Stimulated activated naive B cell treated with anti-CD40 and anti-IgM and Interleukin-4, amounts not matched to agents 10 μg/mL and 1 μg/mL and 100 μg/mL, for 72 hours (primary cell): ENCODE results near the gene SPATA24.
"Not testable (repeated sequence)": the region's sequence is repeated elsewhere in the genome, so short reads cannot be mapped to it uniquely, and the experiment has no call there.

Experiments
- ATAC-seq, 2 donors: fragments of 150-1000 bp; cut with Tn5 transposase; replicated peaks; 2 replicates each; pipeline ENCODE4 v1.10.0; 2021; ENCODE audit warnings: moderate library complexity in 1 of 2
- DNase-seq: peaks from one replicate; pipeline ENCODE4 v3.0.0; 2021
- H3K27ac Mint-ChIP-seq: one replicate; pipeline ENCODE4 v1.8.0; 2022; ENCODE audit warnings: mild to moderate bottlenecking, mixed read lengths
- H3K27me3 Mint-ChIP-seq, 2 donors: one replicate each; pipeline ENCODE4 v1.8.0; 2022; ENCODE audit warnings: mixed read lengths in 2 of 2
- H3K36me3 Mint-ChIP-seq, 2 donors: one replicate each; pipeline ENCODE4 v1.8.0; 2022; ENCODE audit warnings: mixed read lengths in 2 of 2, mild to moderate bottlenecking in 1 of 2
- H3K4me1 Mint-ChIP-seq, 2 donors: one replicate each; pipeline ENCODE4 v1.8.0; 2022; ENCODE audit warnings: mixed read lengths in 2 of 2, mild to moderate bottlenecking in 1 of 2
- H3K4me3 Mint-ChIP-seq, 2 donors: one replicate each; pipeline ENCODE4 v1.8.0; 2022; ENCODE audit warnings: mild to moderate bottlenecking in 2 of 2, mixed read lengths in 2 of 2, moderate library complexity in 1 of 2
- H3K9me3 Mint-ChIP-seq, 2 donors: one replicate each; pipeline ENCODE4 v1.8.0; 2022; ENCODE audit warnings: mixed read lengths in 2 of 2, mild to moderate bottlenecking in 1 of 2

SPATA24 gene

DNA sequence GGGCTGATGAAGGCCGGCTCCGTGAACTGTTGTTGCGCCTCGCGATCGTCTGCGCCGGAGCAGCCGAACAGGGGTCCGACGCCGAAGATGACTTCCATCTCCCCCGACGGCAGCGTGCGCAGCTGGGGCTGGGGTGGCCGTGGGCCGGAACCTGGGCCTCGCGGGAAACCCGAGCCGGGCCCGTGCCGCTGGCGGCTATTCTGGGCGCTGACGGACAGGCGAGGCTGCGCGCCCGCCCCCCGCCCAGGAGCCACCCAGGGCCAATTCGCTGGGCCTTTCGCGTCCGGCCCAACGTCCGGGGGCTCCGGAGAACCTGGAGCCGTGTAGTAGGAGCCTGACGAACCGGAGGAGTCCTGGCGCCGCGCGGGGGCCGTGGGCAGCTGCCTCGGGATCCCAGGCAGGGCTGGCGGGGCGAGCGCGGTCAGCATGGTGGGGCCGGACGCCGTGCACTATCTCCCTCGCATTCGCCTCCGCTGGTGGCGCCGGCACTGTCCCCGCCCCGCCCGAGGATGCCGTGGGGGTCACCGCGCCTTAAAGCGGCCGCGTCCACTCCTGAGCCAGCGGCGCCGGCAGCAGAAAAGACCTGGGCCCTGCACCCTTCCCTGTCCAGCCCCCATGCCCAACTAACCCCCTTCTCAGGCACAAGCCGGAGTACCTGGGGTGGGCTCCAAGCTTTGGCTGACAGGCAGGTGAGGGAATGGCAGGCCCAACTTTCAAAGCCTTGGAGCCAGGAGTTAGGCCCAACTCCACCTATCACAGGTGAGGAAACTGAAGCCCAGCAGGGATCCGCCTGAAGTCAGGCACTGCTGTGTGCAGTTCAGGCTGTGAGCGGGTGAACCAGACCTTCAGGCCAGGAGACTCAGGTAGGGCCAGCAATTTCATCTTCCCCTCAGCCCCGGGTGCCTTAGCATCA is 9.0 kb downstream of the SPATA24 start, which contains the start of gene PROB1:
TSS of gene PROB1 (minus strand) at position 451 of the 913 bp plus-strand sequence. CDS start at position 428, 23 bp downstream.
- H3K27me3 Mint-ChIP-seq: no peaks in the 10 kb centered on the region
- ATAC-seq: no peak
- no peaks in the 10 kb centered on the region for H3K9me3 Mint-ChIP-seq
- H3K36me3 Mint-ChIP-seq: peaks cover 24 to 38% of the 10 kb centered on the region in 2 donors
- peak within 1 kb of the TSS; percentile 97 for H3K27ac Mint-ChIP-seq
- peak within 1 kb of the TSS; percentile 92 to 97 for H3K4me3 Mint-ChIP-seq
- no peak for DNase-seq
- peaks cover 44 to 64% of the 10 kb centered on the region in 2 donors for H3K4me1 Mint-ChIP-seq

DNA sequence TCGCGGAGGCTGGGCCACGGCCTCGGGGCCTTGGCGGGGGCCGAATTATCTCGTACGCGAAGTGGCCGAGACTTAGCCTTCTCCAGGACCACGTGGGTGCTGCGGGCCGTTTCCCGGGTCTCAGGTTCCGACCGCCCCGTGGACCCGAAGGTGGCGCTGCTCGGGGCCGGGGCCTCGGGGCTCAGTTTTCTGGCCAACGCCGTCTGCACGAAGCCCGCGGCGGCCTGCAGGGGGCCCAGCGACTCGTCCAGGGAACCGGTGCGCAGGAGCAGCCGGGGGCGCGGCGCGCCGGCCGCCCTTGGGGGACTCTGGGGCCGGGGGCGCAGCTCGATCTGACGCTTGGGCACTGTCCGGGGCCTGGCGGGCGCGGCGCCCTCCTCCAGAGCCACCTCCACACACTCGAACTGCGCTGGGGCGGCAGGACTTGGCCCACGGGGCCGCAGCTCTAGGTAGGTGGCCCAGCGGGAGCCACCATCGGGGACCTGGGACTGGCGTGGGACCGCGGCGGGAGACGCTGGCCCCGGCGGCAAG is 9.7 kb downstream of the SPATA24 start:
- no peaks in the 10 kb centered on the region for H3K27me3 Mint-ChIP-seq
- H3K9me3 Mint-ChIP-seq: no peaks in the 10 kb centered on the region
- ATAC-seq (no peak), DNase-seq (no peak)
- H3K4me3 Mint-ChIP-seq: peak overlapping the region; percentile 92 to 97
- H3K27ac Mint-ChIP-seq: peak overlapping the region; percentile 97
- H3K4me1 Mint-ChIP-seq: peaks cover 44 to 64% of the 10 kb centered on the region in 2 donors
- peaks cover 24 to 40% of the 10 kb centered on the region in 2 donors for H3K36me3 Mint-ChIP-seq

DNA sequence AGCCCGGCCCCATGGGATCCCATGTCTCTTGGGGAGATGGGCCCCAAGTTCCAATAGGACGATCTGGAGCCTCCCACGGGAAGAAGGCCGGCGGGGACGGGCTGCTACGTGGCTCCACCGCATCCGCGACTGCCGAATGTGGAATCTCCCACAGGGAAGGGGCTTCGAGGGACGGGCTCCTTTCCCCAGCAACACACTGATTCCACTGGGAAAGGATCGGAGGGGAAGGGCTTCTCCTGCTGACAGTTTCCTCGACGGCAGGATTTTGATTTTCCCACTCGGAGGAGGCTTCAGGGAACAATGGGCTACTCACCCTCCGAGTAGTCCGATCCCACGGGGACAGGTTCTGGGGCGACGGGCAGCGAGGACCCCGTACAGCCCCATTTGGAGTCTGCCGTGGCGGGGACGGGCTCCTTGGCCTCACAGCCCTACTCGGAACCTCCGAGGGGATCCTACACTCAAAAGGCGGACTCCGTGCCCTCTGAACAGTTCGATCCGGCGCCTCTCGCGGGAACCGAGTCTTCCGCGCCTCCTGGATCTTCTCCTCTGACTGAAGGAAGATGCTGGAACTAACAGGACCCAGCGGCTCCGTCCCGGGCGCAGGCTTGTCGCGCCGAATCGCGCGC is 10.3 kb downstream of the SPATA24 start:
- peak overlapping the region; percentile 92 to 97 for H3K4me3 Mint-ChIP-seq
- H3K27ac Mint-ChIP-seq: peak overlapping the region; percentile 97
- DNase-seq: no peak
- no peak for ATAC-seq
- peaks cover 43 to 65% of the 10 kb centered on the region in 2 donors for H3K4me1 Mint-ChIP-seq
- no peaks in the 10 kb centered on the region for H3K27me3 Mint-ChIP-seq
- H3K9me3 Mint-ChIP-seq: no peaks in the 10 kb centered on the region
- peaks cover 24 to 42% of the 10 kb centered on the region in 2 donors for H3K36me3 Mint-ChIP-seq

DNA sequence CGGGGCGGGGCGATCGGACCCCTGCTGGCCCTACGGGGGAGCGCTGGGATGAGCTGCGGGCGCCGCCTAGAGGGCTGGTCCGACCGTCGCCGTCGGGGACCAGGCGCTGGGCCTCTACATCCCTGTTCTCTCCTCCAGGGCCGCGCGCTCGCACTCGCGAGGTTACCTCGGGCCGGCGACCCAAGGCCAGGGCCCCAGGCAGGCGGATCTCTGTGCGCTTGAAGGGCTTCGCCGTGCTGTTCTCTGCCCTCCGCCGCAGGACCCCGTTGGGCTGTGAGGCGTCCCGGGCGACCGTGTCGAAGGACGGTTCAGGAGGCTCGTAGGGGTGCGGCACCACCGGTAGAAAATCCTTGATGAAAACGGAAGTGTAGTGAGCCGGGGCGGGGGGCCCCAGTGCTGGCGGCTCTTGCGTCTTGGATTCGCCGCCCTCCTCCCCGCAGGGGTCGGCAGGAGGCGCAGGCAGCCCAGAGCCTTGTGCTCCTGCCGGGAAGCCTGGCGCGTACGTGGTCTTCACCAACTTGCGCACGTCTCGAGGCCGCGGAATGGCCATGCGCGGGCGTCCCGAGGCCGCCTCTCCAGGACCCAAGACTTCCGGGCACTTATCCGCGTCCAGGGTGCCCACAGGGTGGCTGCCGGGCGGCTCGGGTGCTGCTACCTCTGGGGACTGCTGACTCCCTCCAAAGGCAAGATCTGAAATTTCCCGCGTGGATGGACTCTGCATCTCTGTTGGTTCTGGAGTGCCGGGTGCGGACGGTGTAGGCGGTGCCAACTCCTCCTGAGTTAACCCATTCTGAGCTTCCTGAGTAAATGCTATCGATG is 11.0 kb downstream of the SPATA24 start:
- Mint-ChIP-seq H3K4me3 (peak overlapping the region; percentile 92 to 97), H3K4me1 (peaks cover 49 to 73% of the 10 kb centered on the region in 2 donors), H3K9me3 (no peaks in the 10 kb centered on the region), H3K27ac (peak overlapping the region; percentile 97), H3K36me3 (peaks cover 29 to 49% of the 10 kb centered on the region in 2 donors), H3K27me3 (no peaks in the 10 kb centered on the region)
- DNase-seq (peak; percentile 85), ATAC-seq (peak; percentile 69 to 71)

DNA sequence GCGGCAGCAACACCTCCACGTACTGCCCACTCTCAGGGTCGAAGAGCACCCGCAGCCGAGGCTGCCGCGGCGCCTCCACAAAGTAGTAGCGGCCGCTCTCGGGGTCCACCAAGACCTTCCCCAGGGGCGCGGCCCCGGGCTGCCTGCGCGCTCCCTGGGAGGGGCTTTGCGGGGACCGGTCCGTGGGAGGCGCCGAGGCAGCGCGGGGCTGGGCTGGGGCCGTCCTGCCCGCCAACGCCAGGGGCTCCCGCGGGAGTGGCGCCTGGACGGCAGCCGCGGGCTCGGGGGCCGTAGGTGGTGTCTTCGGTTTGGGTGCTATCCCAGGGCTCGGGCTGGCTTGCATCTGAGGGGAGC is 11.6 kb downstream of the SPATA24 start:
- ATAC-seq: peak in 1 of 2 donors; percentile 26
- Mint-ChIP-seq H3K27ac (peak overlapping the region; percentile 97), H3K27me3 (no peaks in the 10 kb centered on the region), H3K9me3 (no peaks in the 10 kb centered on the region), H3K4me3 (peak overlapping the region; percentile 92 to 97), H3K36me3 (peaks cover 28 to 53% of the 10 kb centered on the region in 2 donors), H3K4me1 (peaks cover 52 to 75% of the 10 kb centered on the region in 2 donors)
- no peak for DNase-seq

DNA sequence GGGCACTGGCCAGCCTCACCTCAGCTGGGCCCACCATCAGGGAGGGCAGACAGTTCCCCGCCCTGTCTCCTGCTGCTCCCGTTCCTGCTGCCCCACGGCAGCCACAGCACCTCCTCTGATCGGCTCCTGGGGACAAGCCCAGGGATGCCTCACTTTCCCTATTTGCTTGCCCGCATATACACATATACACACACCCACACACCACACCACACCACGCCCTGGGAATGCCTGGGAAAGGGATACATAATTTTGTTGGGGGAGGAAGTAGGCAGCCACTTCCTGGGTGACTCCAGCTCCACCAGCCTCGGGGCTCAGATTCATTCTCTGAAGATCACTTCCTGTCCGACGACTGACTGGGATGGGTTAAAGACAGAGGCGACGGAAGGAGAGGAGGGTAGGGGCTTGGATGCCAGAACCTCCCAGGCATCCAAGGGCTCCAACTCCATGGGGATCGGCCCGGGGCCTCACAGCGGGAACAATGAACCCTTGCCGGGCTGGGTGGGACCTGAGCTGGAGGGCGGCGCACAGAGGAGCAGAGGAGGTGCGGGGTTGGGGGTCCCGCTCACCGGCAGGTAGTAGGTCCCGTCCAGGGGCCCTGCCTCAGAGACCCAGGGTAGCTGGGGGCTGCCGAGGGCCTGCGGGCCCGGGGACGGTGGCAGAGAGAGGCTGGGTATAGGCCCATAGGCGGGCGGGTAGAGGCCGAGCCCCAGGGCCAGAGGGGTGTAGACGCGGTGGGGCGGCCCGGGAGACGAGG is 12.1 kb downstream of the SPATA24 start:
- ATAC-seq (peak; percentile 7 to 10), DNase-seq (no peak)
- Mint-ChIP-seq H3K4me3 (peak overlapping the region; percentile 92 to 97), H3K27me3 (no peaks in the 10 kb centered on the region), H3K9me3 (no peaks in the 10 kb centered on the region), H3K36me3 (peaks cover 25 to 50% of the 10 kb centered on the region in 2 donors), H3K27ac (peak overlapping the region; percentile 97), H3K4me1 (peaks cover 52 to 75% of the 10 kb centered on the region in 2 donors)

DNA sequence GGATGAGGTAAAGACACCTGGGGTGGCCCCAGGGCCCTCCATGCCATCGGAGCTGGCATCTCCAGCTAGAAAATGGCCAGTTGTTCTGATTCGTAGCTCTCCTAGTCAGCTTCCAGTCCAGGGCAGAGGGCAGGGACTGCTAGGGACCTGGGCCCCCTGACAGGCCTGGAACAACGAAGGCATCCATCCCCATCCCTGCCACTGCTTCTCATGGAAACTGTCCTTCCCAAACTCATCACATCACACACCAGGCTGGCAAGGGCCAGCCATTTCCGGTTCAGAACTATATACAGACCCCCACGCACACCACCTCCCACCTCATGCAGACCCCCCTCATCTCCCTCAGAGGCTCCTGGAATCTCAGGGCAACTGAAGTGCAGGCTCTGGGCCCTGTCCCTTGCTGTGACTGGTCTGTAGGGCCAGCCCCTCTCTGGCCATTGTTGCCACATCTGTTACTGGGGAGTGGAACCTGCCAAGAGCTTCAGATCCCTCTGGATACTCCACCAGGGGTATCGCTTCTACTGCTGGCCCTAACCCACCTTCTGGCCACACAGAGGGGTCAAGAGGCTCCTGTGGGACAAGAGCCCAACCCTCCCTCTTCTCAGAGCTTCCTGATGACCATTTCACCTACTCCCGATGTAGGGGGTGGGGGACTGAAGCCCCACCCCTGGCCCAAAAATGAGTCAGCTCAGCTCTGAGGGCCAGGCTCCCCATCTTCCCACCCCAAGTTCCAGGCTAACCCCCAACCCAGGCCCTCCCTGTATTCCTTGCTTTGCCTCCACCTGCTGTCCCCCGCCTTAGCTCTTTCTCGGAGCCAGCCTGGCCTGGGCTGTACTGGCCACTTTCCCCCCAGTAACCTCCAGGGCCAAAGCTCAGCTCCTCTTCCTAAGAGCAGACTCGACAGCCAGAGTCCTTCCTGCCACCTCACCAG is 13.0 kb downstream of the SPATA24 start:
- Mint-ChIP-seq H3K4me1 (peaks cover 53 to 79% of the 10 kb centered on the region in 2 donors), H3K36me3 (peaks cover 20 to 46% of the 10 kb centered on the region in 2 donors), H3K9me3 (no peaks in the 10 kb centered on the region), H3K27ac (peak overlapping the region; percentile 97), H3K4me3 (peak overlapping the region; percentile 92 to 97), H3K27me3 (no peaks in the 10 kb centered on the region)
- no peak for DNase-seq
- ATAC-seq: no peak

DNA sequence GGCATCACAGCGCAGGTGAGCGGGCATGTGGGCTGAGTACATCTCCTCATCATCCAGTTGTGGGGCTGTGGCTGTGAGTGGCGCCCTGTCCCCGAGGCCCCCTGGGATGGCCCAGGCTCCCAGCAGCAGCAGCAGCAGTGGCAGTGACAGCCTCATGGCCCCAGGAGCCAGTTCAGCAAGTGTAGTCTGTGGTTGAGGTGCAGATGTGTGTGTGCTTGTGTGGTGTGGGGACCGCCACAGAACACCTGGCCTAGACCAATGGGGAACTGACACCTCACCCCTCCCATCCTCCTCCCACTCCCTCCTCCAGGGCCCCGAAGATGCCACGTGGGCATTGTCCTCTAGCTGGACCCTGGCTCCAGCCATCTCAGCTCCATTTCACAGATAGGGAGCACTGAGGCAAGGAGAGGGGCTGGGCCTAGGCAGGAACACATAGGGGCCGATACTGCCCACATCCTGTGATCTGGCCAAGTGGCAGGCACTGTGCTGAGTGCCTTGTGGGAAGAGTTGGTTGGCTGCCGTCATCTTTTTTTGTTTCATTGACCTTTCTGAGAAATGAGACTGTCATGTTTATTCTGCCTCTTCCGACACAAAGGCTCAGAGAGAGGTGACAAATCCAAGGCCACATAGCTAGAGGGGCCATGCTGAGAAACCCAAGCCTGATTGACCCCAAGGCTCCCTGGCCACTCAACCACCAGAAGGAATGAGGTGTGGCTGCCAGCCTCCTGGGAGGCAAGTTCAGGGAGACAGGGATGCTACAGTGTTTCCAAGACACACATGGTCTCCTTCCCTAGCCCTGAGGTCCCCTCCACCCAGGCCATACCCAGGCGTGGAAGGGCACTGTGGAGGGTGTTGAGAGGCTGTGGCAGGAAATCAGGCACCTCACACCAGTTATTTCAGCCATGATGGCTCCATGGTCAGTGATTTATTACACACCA is 13.9 kb downstream of the SPATA24 start, which contains the start of gene MZB1:
TSS of gene MZB1 (minus strand) at position 213 of the 938 bp plus-strand sequence. CDS start at position 156, 57 bp downstream.
- peak; percentile 84 for DNase-seq

DNA sequence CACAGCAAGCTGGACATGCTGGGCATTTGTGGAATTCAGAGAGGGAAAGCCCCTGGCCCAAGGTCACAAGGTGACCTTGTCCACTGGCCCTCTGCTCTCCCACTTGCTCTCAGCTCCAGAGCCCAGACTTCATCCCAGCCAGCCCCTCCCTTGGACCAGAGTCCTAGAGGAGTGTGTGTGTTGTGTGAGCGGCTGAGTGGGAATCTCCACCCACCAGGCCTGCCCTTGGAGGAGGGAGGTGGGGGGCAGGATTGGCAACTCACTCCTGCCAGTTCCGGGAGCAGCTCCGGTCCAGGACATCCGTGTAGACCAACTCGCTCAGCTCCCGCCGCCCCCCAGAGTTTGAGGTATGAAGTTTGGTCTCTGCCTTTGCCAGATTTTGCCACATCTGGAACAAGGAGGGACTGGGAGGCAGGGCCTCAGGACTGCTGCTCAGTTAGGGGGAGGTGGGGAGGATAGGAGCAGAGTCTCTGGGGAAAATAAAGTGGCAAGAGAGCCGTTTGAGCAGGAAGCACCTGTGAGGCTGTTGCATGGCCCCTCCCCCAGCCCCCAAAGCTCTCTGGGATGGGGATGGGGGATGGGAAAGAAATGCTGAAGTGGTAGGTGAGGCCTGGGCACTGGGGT is 15.6 kb downstream of the SPATA24 start:
- peaks cover 65 to 91% of the 10 kb centered on the region in 2 donors for H3K4me1 Mint-ChIP-seq
- DNase-seq (no peak), ATAC-seq (no peak)
- no peaks in the 10 kb centered on the region for H3K9me3 Mint-ChIP-seq
- H3K4me3 Mint-ChIP-seq: peak overlapping the region; percentile 92 to 93
- H3K36me3 Mint-ChIP-seq: peaks cover 13 to 43% of the 10 kb centered on the region in 2 donors
- peak overlapping the region; percentile 97 for H3K27ac Mint-ChIP-seq
- H3K27me3 Mint-ChIP-seq: no peaks in the 10 kb centered on the region

More for the DNA sequence above, 13.9 kb downstream of the SPATA24 start, which contains the start of gene MZB1:
- peak; percentile 56 to 65 for ATAC-seq
- Mint-ChIP-seq H3K36me3 (peaks cover 13 to 43% of the 10 kb centered on the region in 2 donors), H3K4me1 (peaks cover 56 to 85% of the 10 kb centered on the region in 2 donors), H3K9me3 (no peaks in the 10 kb centered on the region), H3K27ac (peak within 1 kb of the TSS; percentile 97), H3K27me3 (no peaks in the 10 kb centered on the region), H3K4me3 (peak within 1 kb of the TSS; percentile 92 to 97)

DNA sequence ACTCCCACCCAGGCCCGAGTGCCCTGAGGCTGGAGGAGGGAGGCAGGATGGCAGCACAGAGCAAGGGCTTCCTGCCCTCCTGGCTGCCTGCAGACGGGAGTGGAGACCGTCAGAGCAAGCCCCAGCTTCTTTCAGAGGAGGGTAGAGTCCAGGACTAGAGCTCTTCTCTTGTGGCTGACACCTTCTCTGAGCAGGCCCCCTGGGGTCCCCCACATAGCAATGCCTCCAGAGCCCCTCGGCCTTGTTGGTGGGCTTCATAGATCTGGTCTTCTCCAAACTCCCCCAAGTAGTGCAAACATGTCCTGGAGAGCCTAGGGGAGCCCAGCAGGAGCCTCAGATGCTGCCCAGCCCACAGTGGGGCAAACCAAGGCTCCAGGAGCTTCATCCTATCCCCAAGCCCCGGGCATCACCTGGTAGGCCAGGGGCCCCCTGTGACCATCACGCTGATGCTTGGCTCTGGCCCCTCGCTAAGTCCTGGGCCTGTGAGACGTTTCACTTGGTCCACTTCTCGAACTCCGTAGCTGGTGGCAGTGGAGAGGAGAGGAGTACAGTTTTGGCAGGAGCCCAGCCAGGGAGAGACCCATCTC is 16.2 kb downstream of the SPATA24 start:
- peak overlapping the region; percentile 92 to 93 for H3K4me3 Mint-ChIP-seq

DNA sequence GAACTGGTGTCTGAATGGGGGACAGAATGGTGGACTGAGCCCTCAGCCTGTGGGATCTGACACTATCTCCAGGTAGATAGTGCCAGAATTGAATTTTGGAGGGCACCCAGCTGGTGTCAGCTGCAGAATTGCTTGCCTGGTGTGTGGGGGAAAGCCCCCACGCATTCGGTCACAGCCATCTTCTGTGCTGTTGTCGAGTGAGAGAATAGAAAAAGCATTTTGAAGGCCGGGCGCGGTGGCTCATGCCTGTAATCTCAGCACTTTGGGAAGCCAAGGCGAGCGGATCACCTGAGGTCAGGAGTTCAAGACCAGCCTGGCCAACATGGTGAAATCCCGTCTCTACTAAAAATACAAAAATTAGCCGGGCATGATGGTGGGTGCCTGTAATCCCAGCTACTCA is 16.9 kb downstream of the SPATA24 start:
- Mint-ChIP-seq H3K4me1 (peaks cover 67 to 97% of the 10 kb centered on the region in 2 donors), H3K27ac (peak overlapping the region; percentile 97), H3K36me3 (peaks cover 13 to 40% of the 10 kb centered on the region in 2 donors), H3K4me3 (peak overlapping the region; percentile 69 to 92)
- not testable (repeated sequence) for ATAC-seq, DNase-seq, H3K27me3 Mint-ChIP-seq, H3K9me3 Mint-ChIP-seq

More for the DNA sequence above, 16.2 kb downstream of the SPATA24 start:
- Mint-ChIP-seq H3K27ac (peak overlapping the region; percentile 97), H3K9me3 (no peaks in the 10 kb centered on the region), H3K36me3 (peaks cover 13 to 41% of the 10 kb centered on the region in 2 donors), H3K4me1 (peaks cover 64 to 91% of the 10 kb centered on the region in 2 donors), H3K27me3 (no peaks in the 10 kb centered on the region)
- no peak for ATAC-seq
- DNase-seq: no peak
